GM23248 (cell line): ENCODE data around the gene EEA1. TPM values are rescaled to one million over a fixed set of nuclear protein-coding genes. Genes with fewer than 3 reads are reported as not detected.

ENCODE experiments used
- DNase-seq: peaks from one replicate; pipeline ENCODE4 v3.0.0-alpha.2; 2015
- H2AFZ ChIP-seq: fragments of 200-600 bp; sonication (generic); 2 replicates; pipeline ENCODE4 v1.6.1; 2016; ENCODE audit warnings: antibody characterized with exemption
- H3F3A ChIP-seq: fragments of 200-600 bp; sonication (generic); 2 replicates; pipeline ENCODE4 v1.6.1; 2016; ENCODE audit warnings: mild to moderate bottlenecking, antibody characterized with exemption, mixed run types; ENCODE audit not compliant: insufficient read depth
- H3K27ac ChIP-seq: fragments of 200-600 bp; sonication (generic); 2 replicates; pipeline ENCODE4 v1.5.1; 2016; ENCODE audit warnings: mild to moderate bottlenecking
- H3K27me3 ChIP-seq: fragments of 200-600 bp; sonication (generic); replicated peaks from 2 replicates; pipeline ENCODE4 v1.6.1; 2016; ENCODE audit warnings: mild to moderate bottlenecking; ENCODE audit not compliant: insufficient read depth
- H3K36me3 ChIP-seq: fragments of 200-600 bp; sonication (generic); 2 replicates; pipeline ENCODE4 v1.6.1; 2016; ENCODE audit warnings: low read depth, mild to moderate bottlenecking
- H3K4me1 ChIP-seq: fragments of 200-600 bp; sonication (generic); 2 replicates; pipeline ENCODE4 v1.6.1; 2016; ENCODE audit warnings: mild to moderate bottlenecking; ENCODE audit not compliant: insufficient read depth
- H3K4me2 ChIP-seq: fragments of 200-600 bp; sonication (generic); one replicate; pipeline ENCODE4 v1.6.1; 2016; ENCODE audit warnings: mild to moderate bottlenecking; ENCODE audit not compliant: unreplicated experiment
- H3K4me3 ChIP-seq: fragments of 200-600 bp; sonication (generic); 2 replicates; pipeline ENCODE4 v1.5.1; 2016; ENCODE audit warnings: mild to moderate bottlenecking
- H3K79me2 ChIP-seq: fragments of 200-600 bp; sonication (generic); 2 replicates; pipeline ENCODE4 v1.6.1; 2016; ENCODE audit warnings: mild to moderate bottlenecking; ENCODE audit not compliant: insufficient read depth
- H3K9ac ChIP-seq: fragments of 200-600 bp; sonication (generic); 2 replicates; pipeline ENCODE4 v1.6.1; 2016; ENCODE audit warnings: mild to moderate bottlenecking
- H3K9me2 ChIP-seq: fragments of 200-600 bp; sonication (generic); 2 replicates; pipeline ENCODE4 v1.6.1; 2016; ENCODE audit warnings: mixed run types, mild to moderate bottlenecking, moderate library complexity; ENCODE audit not compliant: insufficient read depth
- H3K9me3 ChIP-seq: fragments of 200-600 bp; sonication (generic); one replicate; pipeline ENCODE4 v1.6.1; 2017; ENCODE audit warnings: low read depth
- H4K20me1 ChIP-seq: fragments of 200-600 bp; sonication (generic); 2 replicates; pipeline ENCODE4 v1.6.0; 2016; ENCODE audit not compliant: insufficient read depth
- EZH2 ChIP-seq: fragments of 200-600 bp; sonication (generic); IDR thresholded peaks from 2 replicates; pipeline ENCODE4 v1.6.1; 2018; ENCODE audit warnings: antibody characterized with exemption, mild to moderate bottlenecking; ENCODE audit not compliant: insufficient read depth, poor library complexity, severe bottlenecking
- EZH2phosphoT487 ChIP-seq: fragments of 200-600 bp; sonication (generic); IDR thresholded peaks from 2 replicates; pipeline ENCODE4 v1.6.1; 2018; ENCODE audit warnings: antibody characterized with exemption, moderate library complexity, mild to moderate bottlenecking, low read depth; ENCODE audit not compliant: insufficient read depth
- WGBS, 2 experiments: methylation state at CpG; one replicate each; pipeline ENCODE4 v1.1.6; 2015 to 2017; ENCODE audit warnings: low lambda C conversion rate in 2 of 2, low coverage in 1 of 2; ENCODE audit errors: missing lambda C conversion rate in 2 of 2; 5-methylcytosine and 5-hydroxymethylcytosine counted together
- in situ Hi-C: fragments of 300-500 bp; cut with MboI; formaldehyde crosslinking; loops from 2 replicates; pipeline ENCODE4 v1.15.0; 2020
- polyA plus RNA-seq: library from polyadenylated mRNA; unstranded; fragments of >200 nt; fragmentation: Nextera tagmentation; extraction: Ambion mirVana; gene quantifications from 2 replicates; pipeline ENCODE4 v1.2.1, GENCODE V29; 2016
- total RNA-seq: library from RNA; depleted of rRNA; stranded (reverse); fragments of >200 nt; shearing (Covaris generic); gene quantifications from 2 replicates; pipeline ENCODE4 v1.2.3, GENCODE V29; 2014

EEA1 gene
- total and polyA plus RNA-seq, 2 experiments from 2014 or later = 17.8 to 55.7 TPM

DNA sequence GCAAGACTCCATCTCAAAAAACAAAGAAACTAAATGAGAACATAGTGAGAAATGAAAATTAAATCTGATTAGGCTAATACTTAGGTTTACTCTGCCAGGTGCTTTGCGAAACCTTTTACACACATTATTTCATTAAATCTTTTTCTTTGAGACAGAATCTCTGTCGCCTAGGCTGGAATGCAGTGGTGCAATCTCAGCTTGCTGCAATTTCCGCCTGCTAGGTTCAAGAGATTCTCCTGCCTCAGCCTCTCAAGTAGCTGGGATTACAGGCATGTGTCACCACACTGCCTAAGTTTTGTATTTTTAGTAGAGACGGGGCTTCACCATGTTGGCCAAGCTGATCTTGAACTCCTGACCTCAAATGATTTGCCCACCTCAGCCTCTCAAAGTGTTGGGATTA is 21.9 kb upstream of the EEA1 start:
- WGBS, 2 experiments = 83 to 84% methylated on average over 4 of the region's 4 CpGs
- Histone ChIP-seq H4K20me1 (no peaks in the 10 kb centered on the region), H3F3A (peaks cover 4% of the 10 kb centered on the region; the same call in 1 of the 2 replicates), H3K79me2 (no peaks in the 10 kb centered on the region), H3K36me3 (no peaks in the 10 kb centered on the region), H3K4me2 (no peak overlapping the region), H3K27me3 (no peaks in the 10 kb centered on the region), H3K27ac (no peak overlapping the region), H3K9me3 (no peaks in the 10 kb centered on the region), H3K4me3 (no peak overlapping the region), H3K9me2 (no peaks in the 10 kb centered on the region), H3K4me1 (peaks cover 5% of the 10 kb centered on the region), H3K9ac (no peak overlapping the region), H2AFZ (no peak overlapping the region)
- DNase-seq = no peak
- in situ Hi-C loops = no loop called here
- TF ChIP-seq EZH2 (no peak), EZH2phosphoT487 (no peak)

DNA sequence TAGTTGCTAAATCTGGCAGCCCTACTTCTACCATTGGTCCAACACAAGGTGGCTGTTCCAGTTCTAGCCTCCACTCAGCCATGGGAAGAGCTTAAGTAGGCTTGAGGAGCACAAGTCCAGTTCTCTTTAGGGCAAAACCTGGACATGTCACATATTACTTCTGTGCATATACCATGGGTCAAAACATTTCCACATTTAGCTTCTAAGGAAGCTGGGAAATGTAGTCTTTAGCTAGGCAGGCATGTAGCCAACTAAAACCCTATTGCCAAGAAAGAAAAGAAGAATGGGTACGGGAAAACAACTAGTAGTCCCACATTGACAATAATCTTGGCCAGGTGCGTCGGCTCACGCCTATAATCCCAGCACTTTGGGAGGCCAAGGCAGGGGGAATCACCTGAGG is 20.9 kb upstream of the EEA1 start:
- H4K20me1 ChIP-seq = no peaks in the 10 kb centered on the region
- H3K4me1 ChIP-seq = no peaks in the 10 kb centered on the region
- no peak overlapping the region for H3K4me3 ChIP-seq
- H3K27me3 ChIP-seq = no peaks in the 10 kb centered on the region
- H3K36me3 ChIP-seq = no peaks in the 10 kb centered on the region
- in situ Hi-C loops = no loop called here
- H2AFZ ChIP-seq = no peak overlapping the region
- DNase-seq = no peak
- no peaks in the 10 kb centered on the region for H3F3A ChIP-seq
- WGBS, 2 experiments = 93 to 97% methylated on average over 4 of the region's 4 CpGs
- H3K9me3 ChIP-seq = no peaks in the 10 kb centered on the region
- H3K79me2 ChIP-seq = no peaks in the 10 kb centered on the region
- no peak overlapping the region for H3K9ac ChIP-seq
- TF ChIP-seq EZH2 (no peak), EZH2phosphoT487 (no peak)
- no peak overlapping the region for H3K27ac ChIP-seq
- no peaks in the 10 kb centered on the region for H3K9me2 ChIP-seq
- no peak overlapping the region for H3K4me2 ChIP-seq

DNA sequence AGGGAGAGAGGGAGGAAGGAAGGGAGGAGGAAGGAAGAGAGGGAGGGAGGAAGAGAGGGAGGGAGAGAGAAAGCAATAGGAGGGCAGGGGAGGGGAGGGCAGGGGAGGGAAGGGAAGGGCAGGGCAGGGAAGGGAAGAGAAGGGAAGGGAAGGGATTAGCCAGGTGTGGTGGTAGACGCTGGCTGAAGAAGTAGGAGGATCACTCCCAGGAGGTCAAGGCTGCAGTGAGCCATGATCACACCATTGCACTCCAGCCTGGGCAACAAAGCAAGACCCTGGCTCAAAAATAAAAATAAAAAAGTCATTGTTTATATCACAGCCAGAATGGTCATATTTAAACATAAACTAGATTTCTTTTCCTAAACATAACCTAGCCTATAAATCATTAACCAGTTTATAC is 20.4 kb upstream of the EEA1 start:
- Histone ChIP-seq H3K4me2 (no peak overlapping the region), H3K9ac (no peak overlapping the region), H3K9me3 (no peaks in the 10 kb centered on the region), H3K4me3 (no peak overlapping the region), H4K20me1 (no peaks in the 10 kb centered on the region), H3K79me2 (no peaks in the 10 kb centered on the region), H3F3A (no peaks in the 10 kb centered on the region), H3K27ac (no peak overlapping the region), H3K27me3 (no peaks in the 10 kb centered on the region), H3K4me1 (no peaks in the 10 kb centered on the region), H2AFZ (no peak overlapping the region), H3K36me3 (no peaks in the 10 kb centered on the region), H3K9me2 (no peaks in the 10 kb centered on the region)
- TF ChIP-seq EZH2phosphoT487 (no peak), EZH2 (no peak)
- 93% methylated on average over 1 of the region's 1 CpG; no CpG with 5 or more reads in 1 of the 2 experiments for WGBS, 2 experiments
- no peak for DNase-seq
- in situ Hi-C loops = no loop called here

DNA sequence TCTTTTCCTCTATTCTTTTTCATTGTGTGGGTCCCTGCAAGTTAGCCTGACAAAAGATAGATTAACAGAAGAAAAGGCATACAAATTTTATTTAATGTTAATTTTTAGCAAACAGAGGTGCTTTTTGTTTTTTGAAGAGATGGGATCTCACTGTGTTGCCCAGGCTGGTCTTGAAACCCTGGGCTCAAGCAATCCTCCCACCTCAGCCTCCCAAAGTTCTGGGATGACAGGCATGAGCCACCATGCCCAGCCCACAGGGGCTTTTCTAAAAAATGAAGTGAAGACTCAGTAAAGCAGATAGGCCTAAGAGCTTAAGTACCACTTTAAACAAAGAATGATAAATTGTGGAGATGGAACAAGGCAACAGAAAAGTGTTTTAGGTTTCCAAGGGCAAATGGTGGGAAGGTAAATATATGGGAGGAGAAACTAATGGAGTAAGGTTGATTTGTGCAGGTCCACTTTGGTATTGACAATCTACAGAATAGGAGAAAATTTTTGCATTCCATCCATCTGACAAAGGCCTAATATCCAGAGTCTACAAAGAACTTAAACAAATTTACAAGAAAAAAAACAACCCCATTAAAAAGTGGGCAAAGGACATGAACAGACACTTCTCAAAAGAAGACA is 18.6 kb upstream of the EEA1 start:
- H3K27ac ChIP-seq = no peak overlapping the region
- H4K20me1 ChIP-seq = no peaks in the 10 kb centered on the region
- no peak for TF ChIP-seq EZH2
- no peak for TF ChIP-seq EZH2phosphoT487
- in situ Hi-C loops = no loop called here
- H3K36me3 ChIP-seq = no peaks in the 10 kb centered on the region
- peaks cover 16% of the 10 kb centered on the region; the same call in 1 of the 2 replicates for H3F3A ChIP-seq
- H3K4me2 ChIP-seq = no peak overlapping the region
- no peaks in the 10 kb centered on the region for H3K79me2 ChIP-seq
- DNase-seq = no peak
- no peak overlapping the region for H3K9ac ChIP-seq
- no peak overlapping the region for H2AFZ ChIP-seq
- no peak overlapping the region for H3K4me3 ChIP-seq
- no peaks in the 10 kb centered on the region for H3K9me3 ChIP-seq
- peaks cover 13% of the 10 kb centered on the region; the same call in 1 of the 2 replicates for H3K4me1 ChIP-seq
- H3K27me3 ChIP-seq = no peaks in the 10 kb centered on the region
- no peaks in the 10 kb centered on the region for H3K9me2 ChIP-seq
